HG03066 (cell line): ENCODE results near the gene SOX5.

Source experiments
- ATAC-seq: cut with Tn5 transposase; IDR thresholded peaks from one replicate; pipeline ENCODE4 v1.9.1; 2021; ENCODE audit warnings: low read depth; ENCODE audit not compliant: unreplicated experiment

The SOX5 gene

DNA sequence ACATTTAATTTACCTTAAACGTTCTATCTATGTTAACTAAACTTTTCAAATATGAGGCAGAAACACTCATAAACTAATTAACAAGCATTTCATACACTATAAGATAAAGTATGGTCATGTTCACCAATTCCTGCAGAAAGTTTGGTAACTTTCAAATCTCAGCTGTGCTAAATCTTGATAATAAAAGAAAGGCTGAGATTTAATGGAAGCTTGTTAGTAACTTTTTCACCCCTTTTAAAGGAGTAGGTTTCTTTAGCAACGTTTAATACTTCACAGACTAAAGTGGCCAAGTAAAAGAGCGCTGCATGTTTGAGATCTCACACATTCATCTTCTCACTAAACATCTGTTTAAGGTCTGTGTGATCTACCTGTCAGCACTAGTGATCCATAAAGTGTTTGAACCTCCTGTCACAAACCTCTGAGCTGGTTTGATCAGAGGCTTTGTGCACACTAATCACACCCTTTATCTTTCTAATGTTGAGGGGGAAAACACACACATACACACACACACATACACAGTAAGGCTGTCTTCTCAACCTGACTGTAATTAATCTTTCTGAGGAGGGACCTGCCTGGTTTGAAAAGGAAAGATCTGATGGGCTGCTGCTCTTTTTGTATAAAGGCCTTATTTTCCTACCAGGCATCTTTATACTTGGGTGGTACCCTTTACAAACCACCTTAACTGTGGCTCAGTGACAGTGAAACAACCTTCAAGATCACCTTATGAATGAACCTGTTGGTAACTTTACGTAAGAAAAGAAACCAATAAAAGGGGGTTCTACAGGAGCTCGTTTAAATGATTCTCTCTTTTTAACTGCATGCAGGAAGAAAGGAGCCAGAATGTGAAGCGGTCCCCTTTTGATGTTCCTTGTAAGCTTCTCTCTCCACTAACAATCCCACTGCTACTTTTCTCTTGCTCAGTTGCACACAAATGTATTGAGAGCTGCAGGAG lies 244.2 kb downstream of the SOX5 start:
- no peak for ATAC-seq

DNA sequence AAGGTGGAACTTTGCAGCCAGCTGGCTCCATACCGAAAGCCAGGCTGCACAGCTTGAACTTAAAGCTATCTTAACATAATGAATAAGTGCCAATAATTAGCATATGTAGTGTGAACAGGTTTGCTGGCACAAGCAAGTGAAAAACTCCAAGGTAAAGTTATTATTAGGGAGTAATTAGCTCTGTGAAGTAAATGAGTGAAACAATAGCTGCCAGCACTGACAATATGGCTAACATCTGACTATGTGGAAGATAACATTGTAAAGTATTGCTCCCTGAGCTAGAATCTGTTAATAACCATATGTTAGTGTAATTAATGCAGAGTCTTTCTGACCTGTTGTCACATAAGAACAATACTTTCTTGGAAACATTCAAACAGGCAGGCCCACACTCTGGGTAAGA lies 246.4 kb downstream of the SOX5 start:
- no peak for ATAC-seq

DNA sequence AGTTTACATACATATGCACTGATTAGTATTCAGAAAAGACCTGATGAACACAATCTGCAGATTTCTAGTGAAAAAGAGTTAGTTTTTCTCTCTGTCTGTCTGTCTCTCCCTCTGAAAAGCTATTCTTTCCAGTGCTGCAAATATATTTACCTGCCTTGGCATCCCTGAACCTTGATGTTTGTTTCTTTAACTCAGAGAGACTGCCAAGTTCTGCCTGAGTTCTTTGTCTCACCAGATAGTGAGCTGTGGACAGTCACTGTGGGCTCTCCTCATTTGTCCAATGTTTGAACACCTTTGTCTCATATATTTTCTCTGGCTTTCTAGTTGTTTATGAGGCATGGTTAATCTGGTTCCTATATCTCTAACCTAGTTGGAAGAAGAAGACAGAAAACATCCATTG lies 250.4 kb downstream of the SOX5 start:
- ATAC-seq: no peak

DNA sequence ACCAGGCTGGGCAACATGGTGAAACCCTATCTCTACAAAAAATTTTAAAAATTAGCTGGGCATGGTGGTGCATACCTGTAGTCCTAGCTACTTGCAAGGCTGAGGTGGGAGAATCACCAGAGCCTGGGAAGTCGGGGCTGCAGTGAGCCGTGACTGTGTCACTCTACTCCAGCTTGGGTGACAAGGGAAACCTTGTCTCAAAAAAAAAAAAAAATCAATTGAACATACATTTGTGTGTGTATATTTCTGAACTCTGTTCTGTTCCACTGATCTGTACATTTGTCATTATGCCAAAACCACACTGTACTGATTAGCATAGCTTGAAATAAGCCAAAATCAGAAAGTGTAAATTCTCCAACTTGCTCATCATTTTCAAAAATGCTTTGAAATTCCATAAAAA lies 254.6 kb downstream of the SOX5 start:
- ATAC-seq: no peak

DNA sequence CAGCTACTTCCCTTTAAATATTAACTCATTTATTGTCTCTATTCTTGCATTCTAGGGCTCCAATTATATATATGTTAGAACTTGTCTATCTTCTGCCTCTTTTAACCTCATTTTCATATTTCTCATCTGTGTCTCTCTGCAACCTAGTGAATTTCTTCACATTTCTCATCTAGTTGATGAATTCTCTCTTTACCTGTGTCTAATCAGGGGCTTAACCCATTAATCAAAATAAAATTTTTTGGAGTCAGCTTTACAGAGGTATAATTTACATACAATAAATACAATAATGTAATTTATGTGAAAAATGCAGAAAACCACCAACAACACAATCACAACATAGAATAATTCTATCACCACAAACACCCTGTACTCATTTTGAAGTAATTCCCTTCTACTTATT lies 255.2 kb downstream of the SOX5 start:
- ATAC-seq: no peak

DNA sequence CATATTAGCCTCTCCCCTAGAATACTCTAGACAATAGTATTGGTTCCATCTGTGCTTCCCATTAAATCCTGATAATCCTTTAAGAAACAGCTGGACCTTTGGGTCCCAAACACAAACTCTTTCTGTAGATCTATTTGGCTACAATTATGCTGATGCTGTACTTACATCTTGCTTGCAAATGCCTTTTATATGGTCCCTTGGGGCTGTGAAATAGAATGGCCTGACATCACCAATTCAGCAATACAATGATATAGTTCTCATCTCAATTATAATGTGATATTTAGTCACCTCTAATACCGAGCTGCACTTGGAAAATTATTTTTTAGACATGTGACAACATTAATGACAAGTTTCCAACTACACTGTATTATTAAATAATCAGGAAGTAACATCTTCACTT lies 261.5 kb downstream of the SOX5 start:
- ATAC-seq: no peak

DNA sequence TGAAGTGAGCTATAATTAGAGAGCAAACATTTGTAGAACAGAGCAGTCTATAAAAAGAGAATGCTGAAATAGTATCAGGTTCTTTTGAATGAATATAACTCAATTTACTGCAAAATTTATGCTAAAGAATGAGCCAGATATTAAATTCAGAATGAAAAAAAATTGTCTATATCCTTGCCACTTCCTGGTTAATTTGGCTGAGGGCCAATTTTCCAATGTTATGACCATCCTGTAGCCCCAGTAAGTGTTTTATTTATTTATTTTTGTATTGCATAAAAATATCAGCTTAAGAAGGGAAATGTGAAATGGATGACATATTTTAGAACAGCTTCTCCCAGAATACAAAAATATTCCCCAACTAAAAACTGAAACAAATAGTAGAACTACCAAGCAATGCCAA lies 263.4 kb downstream of the SOX5 start:
- no peak for ATAC-seq

DNA sequence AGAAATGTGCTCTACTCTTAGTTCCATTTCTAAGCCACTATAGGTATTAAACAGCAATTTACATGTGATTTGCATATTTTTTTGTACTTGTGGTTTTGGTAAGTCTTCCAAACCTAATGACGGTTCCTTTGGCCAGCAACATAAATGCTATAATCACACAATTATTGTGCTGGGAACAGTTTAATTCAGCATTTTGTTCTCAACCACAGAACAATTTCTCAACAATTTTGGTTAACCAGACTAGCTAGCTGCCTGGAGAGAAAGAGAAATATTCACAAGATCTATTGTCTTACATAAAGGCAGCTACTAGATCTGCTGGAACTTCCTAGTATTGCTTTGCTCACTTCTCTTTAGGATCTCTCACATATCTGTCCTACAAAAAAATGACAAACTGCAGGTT lies 265.3 kb downstream of the SOX5 start:
- ATAC-seq: no peak

DNA sequence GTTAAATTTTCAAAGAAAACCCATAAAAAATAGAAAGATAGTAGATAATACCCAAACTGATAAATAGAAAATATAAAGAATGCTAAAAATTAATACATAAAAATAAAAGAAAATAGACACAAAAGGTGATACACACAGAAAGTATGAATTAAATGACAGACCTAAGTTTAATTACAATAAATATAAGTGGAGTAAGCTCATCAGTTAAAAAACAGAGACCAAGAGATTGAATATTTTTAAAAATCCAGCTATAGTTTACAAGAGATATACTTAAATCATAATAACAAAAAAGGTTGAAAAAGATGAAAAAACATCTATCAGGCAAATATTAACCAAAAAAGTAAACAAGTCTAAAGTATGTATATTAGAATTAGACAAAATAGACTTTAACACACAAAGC lies 268.2 kb downstream of the SOX5 start:
- ATAC-seq: no peak

DNA sequence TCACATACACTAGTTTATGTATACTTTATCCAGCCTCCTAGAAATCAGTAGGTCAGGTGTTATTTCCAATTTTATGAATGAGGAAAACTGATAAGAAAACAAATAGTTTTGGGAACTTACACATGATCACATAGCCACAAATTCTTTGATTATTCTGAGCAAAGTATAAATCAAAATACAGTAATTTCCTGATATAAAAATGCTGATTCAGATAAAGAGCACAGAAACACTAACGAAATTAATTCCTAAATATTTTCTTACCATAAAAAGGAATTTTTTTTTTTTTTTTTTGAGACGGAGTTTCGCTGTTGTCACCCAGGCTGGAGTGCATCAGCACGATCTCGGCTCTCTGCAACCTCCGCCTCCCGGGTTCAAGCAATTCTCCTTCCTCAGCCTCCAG lies 275.4 kb downstream of the SOX5 start:
- no peak for ATAC-seq

DNA sequence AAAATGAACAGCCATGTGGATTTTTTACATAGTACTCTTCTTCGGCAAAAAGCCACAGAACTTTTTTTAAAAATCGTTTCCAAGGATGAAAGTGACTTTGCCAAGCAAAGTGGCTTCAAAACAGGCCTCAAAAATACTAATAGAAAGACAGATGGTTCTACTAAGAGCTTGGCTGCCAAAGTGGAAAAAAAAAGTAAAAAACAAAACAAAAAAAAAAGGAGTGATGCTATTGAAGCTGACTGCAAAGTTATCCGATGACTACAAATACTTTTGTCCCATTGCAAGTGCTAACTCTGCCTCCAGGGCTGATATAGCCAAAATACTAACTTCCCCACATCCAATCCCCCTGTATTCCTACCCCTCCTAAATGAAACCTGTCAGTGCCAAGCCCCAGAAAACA lies 277.6 kb downstream of the SOX5 start:
- no peak for ATAC-seq

DNA sequence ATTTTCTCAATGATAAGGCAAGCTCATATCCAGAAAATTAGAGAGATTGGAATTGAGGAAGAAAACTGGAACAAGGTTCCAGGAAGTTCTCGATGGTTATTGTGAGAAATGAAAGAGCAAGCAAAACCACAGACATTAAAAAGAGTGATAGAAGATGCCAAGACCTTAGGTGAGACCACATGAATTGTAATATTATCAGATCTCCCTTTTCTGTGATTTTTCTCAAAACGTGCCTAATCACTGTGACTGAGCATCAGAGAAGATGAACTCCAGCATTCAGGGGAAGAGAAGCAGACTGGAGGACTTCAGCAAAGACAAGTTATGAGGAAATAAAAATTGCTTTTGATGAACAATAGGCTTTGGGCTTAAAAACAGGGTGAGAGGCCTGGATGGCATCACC lies 278.8 kb downstream of the SOX5 start:
- ATAC-seq: no peak

DNA sequence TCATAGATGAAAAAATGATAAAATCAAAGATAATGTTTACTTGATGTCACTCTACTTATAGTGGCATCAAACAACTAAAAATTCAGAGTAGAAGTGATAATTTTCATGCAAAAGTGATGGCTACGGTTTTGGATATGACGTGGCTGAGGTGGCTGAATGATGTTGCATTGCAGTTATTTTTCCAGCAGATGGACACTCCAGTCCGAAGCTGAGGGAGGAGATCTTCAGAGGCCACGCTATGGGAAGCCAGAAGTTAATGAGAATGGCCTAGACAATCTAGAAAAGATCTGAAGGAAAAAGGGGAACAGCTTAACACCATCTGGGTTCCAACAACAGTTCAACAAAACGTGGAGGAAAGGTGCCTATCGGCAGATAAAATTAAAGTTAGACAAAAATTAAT lies 279.8 kb downstream of the SOX5 start:
- no peak for ATAC-seq

DNA sequence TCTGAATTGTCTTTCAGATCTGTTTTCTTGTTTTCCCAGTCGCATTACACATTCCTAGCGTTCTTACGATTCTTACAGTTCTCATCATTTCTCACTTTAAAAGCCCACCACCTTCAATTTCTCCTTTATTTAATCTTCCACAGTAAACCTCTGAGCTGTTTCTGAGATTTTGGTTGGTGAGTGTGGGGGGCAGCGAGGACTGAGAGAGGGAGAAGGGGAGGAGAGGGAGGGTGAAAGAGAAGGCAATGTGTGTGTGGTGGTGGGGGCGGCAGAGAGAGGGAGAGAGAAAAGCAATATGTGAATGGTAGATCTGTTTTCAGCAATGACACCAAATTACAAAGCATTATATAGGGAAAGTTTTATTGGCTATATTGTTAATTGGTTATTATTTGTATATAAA lies 282.6 kb downstream of the SOX5 start:
- ATAC-seq: no peak

DNA sequence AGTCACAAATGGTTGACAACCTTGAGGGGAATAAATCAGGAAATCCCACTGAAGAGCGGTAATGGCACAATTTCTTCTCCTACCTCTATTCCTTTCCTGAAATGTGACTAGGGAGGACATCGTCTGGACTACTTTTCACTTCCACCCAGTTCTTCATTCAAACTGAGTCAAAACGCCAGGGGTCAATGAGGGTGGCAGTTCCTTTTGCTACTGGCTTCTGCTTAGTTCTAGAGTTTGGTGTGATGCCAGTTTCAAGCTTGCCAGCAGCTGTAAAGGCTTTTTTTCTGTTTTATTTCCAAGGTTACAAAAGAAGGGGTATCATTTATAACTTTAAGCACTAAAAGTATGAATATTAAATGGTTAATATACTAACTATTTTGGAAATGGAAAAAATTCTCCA lies 286.5 kb downstream of the SOX5 start:
- no peak for ATAC-seq

DNA sequence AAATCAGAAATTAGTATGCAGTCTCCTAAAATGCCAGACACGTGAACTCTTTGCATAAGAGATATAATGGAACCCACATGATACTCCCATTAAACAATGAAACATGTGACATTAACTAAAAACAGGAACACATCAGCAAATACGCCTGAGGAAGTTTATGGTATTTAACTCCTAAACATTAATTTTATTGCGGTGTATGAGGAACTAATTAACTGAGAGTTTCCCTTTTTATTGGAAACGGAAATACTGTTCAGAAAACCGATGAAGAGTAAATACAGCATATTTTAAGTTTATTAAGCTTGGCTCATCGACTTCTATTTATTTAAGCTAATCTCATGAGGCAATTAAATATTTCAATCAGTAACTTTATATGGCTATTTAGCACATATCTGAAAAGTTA lies 290.3 kb downstream of the SOX5 start:
- ATAC-seq: no peak

DNA sequence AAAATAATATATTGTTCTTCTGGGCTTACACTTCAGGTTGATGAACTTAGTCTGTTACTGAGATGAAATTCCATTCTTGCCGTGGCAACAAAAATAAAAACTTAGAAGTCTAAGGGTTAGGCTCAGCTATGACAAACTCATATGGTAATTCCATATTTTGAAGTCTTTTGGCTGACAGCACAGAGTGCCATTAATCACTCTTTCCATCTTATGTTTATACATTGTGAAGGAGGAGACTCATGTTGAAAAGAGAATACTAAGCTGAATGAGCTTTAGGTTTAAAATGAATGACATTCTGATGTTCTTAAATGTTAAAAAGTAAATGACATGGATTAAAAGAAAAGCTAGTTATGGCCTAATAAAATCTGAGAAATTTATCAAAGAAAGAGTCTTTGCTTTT lies 291.9 kb downstream of the SOX5 start:
- no peak for ATAC-seq

DNA sequence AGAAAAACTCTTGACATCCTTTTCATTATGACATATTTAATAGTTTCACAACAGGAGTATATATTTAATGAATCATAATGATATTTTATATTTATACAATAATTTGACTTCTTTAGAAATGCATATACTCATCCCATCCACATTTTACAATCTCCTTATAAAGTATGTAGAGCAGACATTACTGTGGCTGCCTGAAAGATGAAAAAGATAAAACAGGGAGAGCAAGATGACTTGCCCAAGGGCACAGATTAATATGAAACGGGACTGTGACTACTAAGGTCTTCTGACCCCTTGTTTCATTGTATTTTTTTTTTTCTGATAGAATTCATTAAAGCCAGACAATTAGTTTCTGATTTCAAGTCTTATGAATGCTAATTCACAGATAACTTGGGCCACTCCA lies 293.6 kb downstream of the SOX5 start:
- no peak for ATAC-seq

DNA sequence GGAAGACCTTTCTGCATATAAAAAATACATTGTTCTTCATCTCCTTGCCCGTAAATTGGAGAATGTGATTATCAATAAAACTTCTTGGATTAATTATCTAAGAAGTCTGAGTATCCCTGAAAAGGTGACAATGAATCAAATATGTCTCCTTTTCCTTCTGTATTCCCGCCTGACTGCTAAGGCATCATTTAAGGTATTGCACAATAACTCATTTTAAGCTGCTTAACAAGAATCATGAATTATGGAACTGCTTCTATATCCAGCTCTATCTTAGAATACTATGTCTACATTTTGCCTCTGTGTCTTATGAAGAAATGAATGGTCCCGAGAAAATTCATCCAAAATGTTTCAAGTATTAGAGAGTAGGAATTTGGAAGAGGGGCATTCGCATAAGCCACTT lies 294.4 kb downstream of the SOX5 start:
- ATAC-seq: no peak

DNA sequence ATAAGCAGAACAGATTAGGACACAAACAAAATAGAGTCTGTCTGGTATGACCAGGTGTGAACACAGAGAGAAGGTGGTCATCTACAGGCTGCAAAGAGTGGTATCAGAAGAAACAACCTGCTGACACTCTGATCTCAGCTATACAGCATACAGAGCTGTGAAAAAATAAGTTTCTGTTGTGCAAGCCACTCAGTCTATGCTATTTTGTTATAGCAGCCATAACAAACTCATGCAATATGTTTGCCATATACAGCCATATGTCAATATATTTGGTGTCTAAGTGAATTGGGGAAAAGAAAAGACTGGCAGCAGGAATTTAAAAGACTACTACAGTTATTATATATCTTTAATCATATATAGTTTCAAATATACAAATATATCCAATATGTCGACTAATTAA lies 300.9 kb downstream of the SOX5 start:
- no peak for ATAC-seq

DNA sequence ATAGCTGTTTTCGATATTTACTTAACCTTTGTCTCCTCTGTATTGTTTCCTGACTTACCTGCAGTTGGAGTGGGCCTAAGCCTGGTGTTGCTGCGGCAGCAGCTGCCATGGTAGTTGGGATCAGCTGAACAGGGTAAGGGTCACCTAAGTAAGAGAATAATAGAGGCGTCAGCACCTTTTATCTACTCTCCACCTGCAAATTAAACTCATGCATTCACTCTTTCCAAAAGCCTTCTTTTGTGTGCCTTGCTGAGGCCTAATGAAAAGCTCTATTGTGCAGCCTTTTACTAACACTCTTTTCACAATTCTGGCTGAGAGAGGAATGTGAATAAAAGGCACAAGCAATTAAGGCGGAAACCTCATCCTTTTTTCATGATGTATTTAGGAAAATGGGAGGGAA lies 308.7 kb downstream of the SOX5 start:
- no peak for ATAC-seq

DNA sequence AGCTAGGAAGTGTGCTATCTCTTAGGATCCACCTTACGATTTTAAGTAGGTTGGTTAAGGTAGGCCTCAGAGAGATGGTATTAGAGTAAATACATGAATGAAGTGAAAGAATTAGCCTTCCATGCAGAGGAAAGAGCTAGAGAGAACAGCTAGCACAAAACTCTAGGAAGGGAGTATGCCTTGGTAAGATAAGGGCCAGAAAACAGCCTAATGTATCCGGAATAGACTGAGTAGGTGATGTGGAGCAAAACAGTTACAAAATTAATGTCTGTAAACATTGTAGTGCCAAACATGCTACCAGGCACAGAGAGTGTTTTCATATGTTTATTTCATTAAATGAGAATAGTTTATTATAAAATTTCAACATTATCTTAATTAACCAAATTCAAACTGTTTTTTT lies 315.1 kb downstream of the SOX5 start:
- no peak for ATAC-seq
